ENCODE results near the gene HAL. TPM values are rescaled to one million over a fixed set of nuclear protein-coding genes. Genes with fewer than 3 reads are reported as not detected.

HAL gene
- 1 to 10 TPM in 3 of 12 donors, under 1 TPM in 6, not detected in 3; 0.15 to 3.5 (median 0.39) TPM for polyA plus RNA-seq (ENCODE audit: insufficient read length in 12 of 12)
- long read RNA-seq, donor 1: 0 reads
- long read RNA-seq, donor 2: 0 reads
- long read RNA-seq, donor 3: 0 reads
- long read RNA-seq, donor 4: 0 reads
- long read RNA-seq, donor 5: 0 reads
- long read RNA-seq, donor 6: 0 reads
- long read RNA-seq, donor 7: 0 reads
- long read RNA-seq, donor 8: 0 reads
- long read RNA-seq, donor 9: 0 reads
- long read RNA-seq, donor 10: 0 reads
- long read RNA-seq, donor 11: 0 reads

GRCh38 chr12:95996034-95996658 is at the start of gene HAL:
Gene HAL, minus strand, starts transcription at chr12:95996344. Its CDS starts 434 bp downstream, at chr12:95995910.
- no peak for DNase-seq

- no peak for DNase-seq
Measured at GRCh38 chr12:96045566-96045965, 49.4 kb upstream of the HAL start.

GRCh38 chr12:96044943-96045290 is 48.8 kb upstream of the HAL start:
- DNase-seq: no peak

- DNase-seq: no peak
Measured at GRCh38 chr12:96044017-96044942, 48.1 kb upstream of the HAL start.

- no peak for DNase-seq
Measured at GRCh38 chr12:96041181-96041580, 45.0 kb upstream of the HAL start.

- no peak for DNase-seq
Measured at GRCh38 chr12:96040305-96041133, 44.4 kb upstream of the HAL start.

GRCh38 chr12:96039516-96039915 is 43.4 kb upstream of the HAL start:
- no peak for DNase-seq

- no peak for DNase-seq
Measured at GRCh38 chr12:96036765-96037455, 40.8 kb upstream of the HAL start.

- peak; percentile 99 for DNase-seq
Measured at GRCh38 chr12:96035283-96036236, 39.4 kb upstream of the HAL start, which contains the start of gene LTA4H. Gene LTA4H, minus strand, starts transcription at chr12:96035587. Its CDS starts 68 bp downstream, at chr12:96035519.

- peak; percentile 26 for DNase-seq
Measured at GRCh38 chr12:96034621-96035282, 38.6 kb upstream of the HAL start.

GRCh38 chr12:96033549-96034389 is 37.6 kb upstream of the HAL start:
- DNase-seq: no peak

- no peak for DNase-seq
Measured at GRCh38 chr12:96029826-96030225, 33.7 kb upstream of the HAL start.

- no peak for DNase-seq
Measured at GRCh38 chr12:96028538-96028937, 32.4 kb upstream of the HAL start.

- no peak for DNase-seq
Measured at GRCh38 chr12:96026331-96026730, 30.2 kb upstream of the HAL start.

GRCh38 chr12:96025518-96025917 is 29.4 kb upstream of the HAL start:
- DNase-seq: no peak

GRCh38 chr12:96020314-96021003 is 24.3 kb upstream of the HAL start:
- no peak for DNase-seq

- no peak for DNase-seq
Measured at GRCh38 chr12:96015672-96016071, 19.5 kb upstream of the HAL start.

Data from muscle of arm (tissue), 14 donors.